Thymus (tissue), 11 donors: Measurements from ENCODE around the gene RAPGEF2. TPM values are rescaled to one million over a fixed set of nuclear protein-coding genes. Genes with fewer than 3 reads are reported as not detected.

Experiments
- DNase-seq, 9 donors: peaks; one replicate each; pipeline ENCODE4 v3.0.0-alpha.2; 2013; ENCODE audit warnings: low spot score in 9 of 9, low read depth in 6 of 9, missing footprints in 1 of 9
- H3K27ac ChIP-seq, 2 donors: one replicate each; pipeline ENCODE4 v1.5.1; 2013; ENCODE audit warnings: control low read depth in 1 of 2, low read depth in 1 of 2, low read length in 1 of 2, mild to moderate bottlenecking in 1 of 2, moderate library complexity in 1 of 2
- H3K27me3 ChIP-seq, 2 donors: one replicate each; pipeline ENCODE4 v1.5.1; 2013; ENCODE audit warnings: low read length in 1 of 2; ENCODE audit not compliant: control insufficient read depth in 2 of 2, insufficient read depth in 1 of 2
- H3K36me3 ChIP-seq, 2 donors: one replicate each; pipeline ENCODE4 v1.5.1; 2013; ENCODE audit warnings: low read length in 1 of 2, mild to moderate bottlenecking in 1 of 2, moderate library complexity in 1 of 2; ENCODE audit not compliant: control insufficient read depth in 2 of 2, insufficient read depth in 2 of 2
- H3K4me1 ChIP-seq, 2 donors: one replicate each; pipeline ENCODE4 v1.5.1; 2013; ENCODE audit warnings: low read length in 2 of 2; ENCODE audit not compliant: control insufficient read depth in 2 of 2, insufficient read depth in 2 of 2
- H3K4me3 ChIP-seq, 2 donors: one replicate each; pipeline ENCODE4 v1.5.1; 2013; ENCODE audit warnings: low read length in 2 of 2, control low read depth in 1 of 2, mild to moderate bottlenecking in 1 of 2
- H3K9me3 ChIP-seq, 2 donors: one replicate each; pipeline ENCODE4 v1.5.1; 2013; ENCODE audit warnings: low read length in 1 of 2, mild to moderate bottlenecking in 1 of 2; ENCODE audit not compliant: control insufficient read depth in 2 of 2, insufficient read depth in 1 of 2
- WGBS: extraction: QIAGEN DNeasy Blood & Tissue Kit; methylation state at CpG from one replicate; pipeline ENCODE4 v1.1.7; 2013; 5-methylcytosine and 5-hydroxymethylcytosine counted together
- polyA plus RNA-seq: library from polyadenylated mRNA; stranded (reverse); fragments of 200-250 nt; gene quantifications from one replicate; pipeline ENCODE4 v1.2.3, GENCODE V29; 2013
- total RNA-seq: library from RNA; stranded (reverse); fragments of 120-200 nt; gene quantifications from one replicate; pipeline ENCODE4 v1.2.4, GENCODE V29; 2013
- donor health status: healthy.

The RAPGEF2 gene
- total and polyA plus RNA-seq, 2 donors: 7.9 to 23.6 TPM

DNA sequence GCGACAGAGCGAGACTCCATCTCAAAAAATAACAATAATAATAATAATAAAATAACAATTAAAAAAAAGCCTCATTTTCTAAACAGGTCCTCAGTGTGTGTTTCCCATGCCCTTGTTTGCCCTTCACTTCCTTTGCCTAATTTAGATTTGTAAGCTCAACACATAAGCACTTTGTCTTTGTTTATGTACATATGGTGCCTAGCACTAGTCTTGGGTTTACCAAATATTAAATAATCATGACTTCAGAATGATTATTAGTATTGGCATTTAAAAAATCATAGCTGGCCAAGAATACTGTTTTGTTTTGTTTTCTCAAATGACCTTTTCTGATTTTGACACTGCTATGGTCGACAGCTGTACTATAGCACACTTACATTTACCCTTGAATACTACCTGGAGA, 6.4 kb upstream of the RAPGEF2 start:
- H3K27me3 ChIP-seq: peaks cover 0 to 4% of the 10 kb centered on the region in 2 donors
- peaks cover 0 to 4% of the 10 kb centered on the region in 2 donors for H3K4me1 ChIP-seq
- DNase-seq: no peak
- H3K4me3 ChIP-seq: no peak overlapping the region
- WGBS: 92% methylated on average over 3 of the region's 3 CpGs
- no peak overlapping the region for H3K27ac ChIP-seq
- H3K9me3 ChIP-seq: no peaks in the 10 kb centered on the region
- H3K36me3 ChIP-seq: no peaks in the 10 kb centered on the region

DNA sequence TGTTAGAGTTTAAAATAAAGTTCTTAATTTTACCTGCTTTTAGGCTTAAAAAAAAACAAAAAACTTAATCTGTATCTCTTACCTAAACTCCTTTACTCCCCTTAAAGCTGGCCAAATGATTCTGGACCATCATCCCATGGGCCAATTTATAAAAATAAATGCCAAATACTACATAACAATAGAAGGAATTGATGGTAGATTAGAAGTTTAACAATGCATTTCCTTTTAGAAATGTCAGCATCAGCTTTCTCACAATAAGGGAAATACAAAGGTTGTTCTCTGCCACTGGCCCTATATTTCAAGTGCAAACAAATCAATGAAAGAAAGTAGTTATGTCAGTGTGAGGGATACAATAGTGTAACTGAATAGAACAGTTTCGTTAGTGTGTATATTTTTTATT, 5.7 kb upstream of the RAPGEF2 start:
- H3K4me1 ChIP-seq: peaks cover 1 to 7% of the 10 kb centered on the region in 2 donors
- no peak overlapping the region for H3K4me3 ChIP-seq
- 91% methylated on average over 1 of the region's 1 CpG for WGBS
- DNase-seq: no peak
- no peak overlapping the region for H3K27ac ChIP-seq
- no peaks in the 10 kb centered on the region for H3K9me3 ChIP-seq
- H3K36me3 ChIP-seq: no peaks in the 10 kb centered on the region
- H3K27me3 ChIP-seq: peaks cover 2 to 11% of the 10 kb centered on the region in 2 donors

DNA sequence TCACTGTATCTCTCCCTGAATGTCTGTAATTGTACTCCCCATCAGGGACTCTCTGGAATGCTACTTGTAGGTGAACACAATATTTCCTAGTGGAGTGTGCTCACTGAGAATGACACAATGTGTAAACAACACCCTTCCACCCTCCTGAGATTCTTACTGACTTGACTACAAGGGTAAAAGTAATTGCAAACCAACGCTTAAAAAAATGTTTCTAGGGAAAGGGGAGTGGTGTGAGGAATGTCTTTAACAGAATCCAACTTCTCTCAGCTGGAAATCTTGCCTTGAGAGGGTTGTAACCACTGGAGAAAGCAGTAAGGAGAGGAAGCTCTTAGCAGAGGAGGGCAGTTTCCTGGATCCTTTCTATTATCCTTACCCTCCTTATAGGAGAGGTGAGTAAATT, 5.1 kb upstream of the RAPGEF2 start:
- H3K9me3 ChIP-seq: no peaks in the 10 kb centered on the region
- H3K4me3 ChIP-seq: no peak overlapping the region
- no peak overlapping the region for H3K27ac ChIP-seq
- peaks cover 7 to 16% of the 10 kb centered on the region in 2 donors for H3K27me3 ChIP-seq
- 81% methylated on average over 1 of the region's 1 CpG for WGBS
- H3K36me3 ChIP-seq: no peaks in the 10 kb centered on the region
- H3K4me1 ChIP-seq: peaks cover 6 to 11% of the 10 kb centered on the region in 2 donors
- DNase-seq: no peak

DNA sequence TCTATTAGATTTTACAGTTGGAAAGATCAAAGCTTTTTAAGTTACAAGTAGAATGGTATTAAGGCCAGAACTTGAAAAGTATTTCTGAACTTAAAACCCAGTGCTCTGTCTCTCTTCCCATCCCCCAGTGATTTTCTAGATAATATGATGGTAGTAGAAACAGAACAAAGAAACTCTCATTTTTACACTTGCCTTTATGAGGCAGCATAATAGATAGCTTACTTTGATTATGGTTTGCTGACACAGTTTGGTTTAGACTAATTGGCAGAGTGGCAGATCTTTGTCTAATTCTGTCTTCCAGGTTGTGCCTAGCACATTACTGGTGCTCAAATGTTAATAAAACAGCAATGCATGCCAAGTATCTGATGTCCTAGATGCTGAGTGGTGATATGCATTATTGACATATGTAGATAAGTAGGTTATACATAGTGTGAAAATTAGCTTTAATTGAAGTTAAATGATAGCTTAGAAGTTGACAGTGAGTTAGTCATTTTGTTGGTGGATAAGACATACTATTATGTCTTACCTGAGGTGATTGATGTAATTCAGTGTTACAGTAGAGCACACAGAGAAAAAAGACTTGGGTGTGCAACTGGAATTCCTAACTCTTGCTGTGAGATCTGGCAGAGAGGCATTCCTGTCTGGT, 4.3 kb upstream of the RAPGEF2 start:
- DNase-seq: no peak
- H3K4me3 ChIP-seq: no peak overlapping the region
- no peak overlapping the region for H3K27ac ChIP-seq
- peaks cover 6 to 11% of the 10 kb centered on the region in 2 donors for H3K4me1 ChIP-seq
- peaks cover 7 to 18% of the 10 kb centered on the region in 2 donors for H3K27me3 ChIP-seq
- H3K9me3 ChIP-seq: no peaks in the 10 kb centered on the region
- H3K36me3 ChIP-seq: no peaks in the 10 kb centered on the region

- Histone ChIP-seq H3K4me3 (peak overlapping the region; percentile 43 to 96), H3K36me3 (no peaks in the 10 kb centered on the region), H3K27me3 (peaks cover 7 to 25% of the 10 kb centered on the region in 2 donors), H3K9me3 (no peaks in the 10 kb centered on the region), H3K4me1 (peaks cover 16 to 24% of the 10 kb centered on the region in 2 donors), H3K27ac (peak overlapping the region in 1 of 2 donors; percentile 37)
- WGBS: 54% methylated on average over 14 of the region's 14 CpGs
- DNase-seq: no peak
Observed at GRCh38 chr4:159101988-159102621, 774 bp upstream of the RAPGEF2 start.

DNA sequence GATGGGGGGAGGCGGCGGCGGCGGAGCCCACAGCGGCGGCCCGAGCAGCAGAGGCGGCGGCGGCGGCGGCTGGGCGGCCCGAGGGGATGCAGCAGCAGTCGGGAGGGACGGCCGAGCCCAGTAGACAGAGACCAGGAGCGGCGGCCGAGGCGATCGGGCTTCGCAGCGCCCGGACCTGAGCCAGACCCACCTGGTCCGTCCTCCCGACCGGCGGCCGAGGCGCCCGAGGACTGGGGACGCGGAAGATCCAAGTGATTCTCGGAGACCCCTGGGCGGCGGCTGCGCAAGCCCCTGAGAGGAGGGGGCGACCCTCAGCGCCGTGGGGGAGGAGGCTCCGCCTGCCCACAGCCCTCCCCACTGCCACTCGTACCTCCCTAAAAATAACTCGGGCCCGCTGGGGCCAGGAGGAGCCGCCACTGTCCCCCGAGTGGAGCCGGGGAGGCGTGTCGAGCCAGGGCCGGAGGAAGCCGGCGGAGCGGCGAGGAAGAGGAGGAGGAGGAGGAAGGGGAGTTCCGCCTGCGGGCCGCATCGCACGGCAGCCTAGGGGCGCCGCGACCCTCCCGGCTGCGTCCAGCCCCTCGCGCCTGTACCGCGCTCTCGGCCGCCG, 608 bp downstream of the RAPGEF2 start:
- Histone ChIP-seq H3K27me3 (peaks cover 7 to 25% of the 10 kb centered on the region in 2 donors), H3K4me3 (peak overlapping the region; percentile 87 to 96), H3K9me3 (no peaks in the 10 kb centered on the region), H3K27ac (peak overlapping the region; percentile 61 to 84), H3K36me3 (no peaks in the 10 kb centered on the region), H3K4me1 (peaks cover 16 to 24% of the 10 kb centered on the region in 2 donors)
- DNase-seq: peak in 4 of 9 donors; percentile 26 to 59 (median 28)
- WGBS: under 1% methylated on average over 72 of the region's 72 CpGs

GRCh38 chr4:159104694-159105414, 2.0 kb downstream of the RAPGEF2 start:
- no peaks in the 10 kb centered on the region for H3K9me3 ChIP-seq
- 34% methylated on average over 9 of the region's 9 CpGs for whole genome bisulfite sequencing
- peak overlapping the region in 1 of 2 donors; percentile 11 for H3K27ac ChIP-seq
- peak in 1 of 9 donors; percentile 52 for DNase-seq
- H3K4me3 ChIP-seq: peak overlapping the region; percentile 56 to 96
- peaks cover 7 to 25% of the 10 kb centered on the region in 2 donors for H3K27me3 ChIP-seq
- H3K4me1 ChIP-seq: peaks cover 16 to 24% of the 10 kb centered on the region in 2 donors
- no peaks in the 10 kb centered on the region for H3K36me3 ChIP-seq

DNA sequence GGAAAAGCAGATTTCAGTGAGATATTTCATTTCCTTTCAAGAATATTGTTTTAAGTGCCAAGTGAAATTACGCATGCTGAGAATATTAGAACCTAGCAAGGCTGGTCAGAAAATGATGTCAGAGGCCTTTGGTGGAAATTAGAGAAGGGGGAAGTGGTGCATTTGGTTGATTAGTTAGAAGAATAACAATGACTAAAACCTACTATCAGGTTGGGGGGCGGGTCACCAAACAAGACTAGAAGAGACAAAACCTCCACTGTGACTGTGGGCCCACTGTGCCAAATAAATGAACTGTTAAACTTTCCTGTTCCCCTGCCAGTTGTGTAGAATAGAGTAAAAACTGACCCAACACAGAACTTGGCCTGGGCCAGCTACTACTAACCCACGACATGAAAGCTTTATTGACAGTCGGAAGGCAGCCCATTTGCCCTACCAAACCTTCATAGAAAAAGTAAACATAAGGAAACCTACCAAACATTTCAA, 2.9 kb downstream of the RAPGEF2 start:
- Histone ChIP-seq H3K36me3 (no peaks in the 10 kb centered on the region), H3K27me3 (peaks cover 7 to 25% of the 10 kb centered on the region in 2 donors), H3K27ac (no peak overlapping the region), H3K4me1 (peaks cover 16 to 24% of the 10 kb centered on the region in 2 donors), H3K4me3 (peak overlapping the region in 1 of 2 donors; percentile 19), H3K9me3 (no peaks in the 10 kb centered on the region)
- no peak for DNase-seq
- 88% methylated on average over 4 of the region's 4 CpGs for WGBS
